Measurements from ENCODE around the gene SAMHD1.

The SAMHD1 gene

GRCh38 chr20:36860811-36861624 is 90.5 kb downstream of the SAMHD1 start:
- TF ChIP-seq, protein P1, sequence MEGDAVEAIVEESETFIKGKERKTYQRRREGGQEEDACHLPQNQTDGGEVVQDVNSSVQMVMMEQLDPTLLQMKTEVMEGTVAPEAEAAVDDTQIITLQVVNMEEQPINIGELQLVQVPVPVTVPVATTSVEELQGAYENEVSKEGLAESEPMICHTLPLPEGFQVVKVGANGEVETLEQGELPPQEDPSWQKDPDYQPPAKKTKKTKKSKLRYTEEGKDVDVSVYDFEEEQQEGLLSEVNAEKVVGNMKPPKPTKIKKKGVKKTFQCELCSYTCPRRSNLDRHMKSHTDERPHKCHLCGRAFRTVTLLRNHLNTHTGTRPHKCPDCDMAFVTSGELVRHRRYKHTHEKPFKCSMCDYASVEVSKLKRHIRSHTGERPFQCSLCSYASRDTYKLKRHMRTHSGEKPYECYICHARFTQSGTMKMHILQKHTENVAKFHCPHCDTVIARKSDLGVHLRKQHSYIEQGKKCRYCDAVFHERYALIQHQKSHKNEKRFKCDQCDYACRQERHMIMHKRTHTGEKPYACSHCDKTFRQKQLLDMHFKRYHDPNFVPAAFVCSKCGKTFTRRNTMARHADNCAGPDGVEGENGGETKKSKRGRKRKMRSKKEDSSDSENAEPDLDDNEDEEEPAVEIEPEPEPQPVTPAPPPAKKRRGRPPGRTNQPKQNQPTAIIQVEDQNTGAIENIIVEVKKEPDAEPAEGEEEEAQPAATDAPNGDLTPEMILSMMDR (IDR thresholded peaks at IDR 0.05; ENCODE audit: borderline replicate concordance, insufficient read depth, low read depth, low read length) = no peak
- H3K4me3 ChIP-seq (ENCODE audit: low read depth, low read length) = no peak overlapping the region

GRCh38 chr20:36860339-36860738 is 91.2 kb downstream of the SAMHD1 start:
- H3K4me3 ChIP-seq (ENCODE audit: low read depth, low read length) = no peak overlapping the region

GRCh38 chr20:36859700-36860330 is 91.7 kb downstream of the SAMHD1 start:
- no peak overlapping the region for H3K4me3 ChIP-seq (ENCODE audit: low read depth, low read length)
- TF ChIP-seq, protein P1 (IDR thresholded peaks at IDR 0.05; ENCODE audit: borderline replicate concordance, insufficient read depth, low read depth, low read length) = no peak

More at GRCh38 chr20:36860339-36860738, 91.2 kb downstream of the SAMHD1 start:
- TF ChIP-seq, protein P1 (IDR thresholded peaks at IDR 0.05; ENCODE audit: borderline replicate concordance, insufficient read depth, low read depth, low read length) = no peak

- TF ChIP-seq, protein P1 (IDR thresholded peaks at IDR 0.05; ENCODE audit: borderline replicate concordance, insufficient read depth, low read depth, low read length) = no peak
- no peak overlapping the region for H3K4me3 ChIP-seq (ENCODE audit: low read depth, low read length)
Measured at GRCh38 chr20:36859282-36859555, 92.3 kb downstream of the SAMHD1 start.

DNA sequence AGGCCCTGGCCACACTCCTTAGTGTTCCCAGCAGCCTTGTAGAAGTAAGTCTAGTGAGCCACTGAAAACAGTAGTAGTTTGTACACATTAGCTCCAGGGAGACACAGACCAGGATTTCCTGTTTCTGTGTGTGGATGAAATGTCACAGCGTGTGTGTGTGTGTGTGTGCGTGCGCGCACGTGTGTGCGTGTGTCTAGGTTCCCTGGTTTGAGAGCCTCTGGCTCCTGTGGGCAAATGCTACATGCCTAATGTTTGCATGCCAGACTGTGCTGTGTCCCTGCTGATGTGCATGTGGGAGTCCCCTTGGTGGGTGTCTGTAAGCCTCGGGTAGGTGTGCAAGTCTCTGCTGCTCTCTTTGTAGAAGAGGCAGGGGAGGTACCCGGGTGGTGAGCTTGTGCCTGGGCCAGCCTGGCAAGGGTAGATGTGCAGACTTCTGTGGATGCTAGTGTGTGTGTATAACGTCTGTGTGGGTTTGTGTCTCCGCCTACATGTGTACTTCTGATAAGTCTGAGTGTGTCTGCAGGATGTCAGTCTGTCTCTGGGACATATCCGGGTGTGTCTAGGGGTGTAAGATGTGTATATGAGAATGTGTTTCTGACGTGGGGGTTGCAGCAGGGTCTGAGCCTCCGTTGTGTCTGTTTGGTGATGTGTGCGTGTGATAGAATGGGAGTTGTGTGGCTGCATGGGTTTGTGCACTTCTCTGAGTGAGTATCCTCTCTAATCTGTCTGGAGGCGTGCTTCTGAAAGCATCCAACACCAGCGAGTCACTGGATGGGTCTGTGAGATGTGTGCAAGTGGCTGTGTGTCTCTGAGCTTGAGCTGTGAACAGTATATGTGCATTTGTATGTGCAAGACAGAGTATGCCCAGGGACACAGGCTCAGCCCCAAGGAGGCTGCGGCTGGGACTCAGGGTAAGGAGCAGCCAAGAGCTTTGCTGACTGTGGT is 94.5 kb downstream of the SAMHD1 start:
- H3K4me3 ChIP-seq (ENCODE audit: low read depth, low read length) = no peak overlapping the region
- TF ChIP-seq, protein P1 (IDR thresholded peaks at IDR 0.05; ENCODE audit: borderline replicate concordance, insufficient read depth, low read depth, low read length) = no peak

GRCh38 chr20:36856195-36856594 is 95.3 kb downstream of the SAMHD1 start:
- H3K4me3 ChIP-seq (ENCODE audit: low read depth, low read length) = no peak overlapping the region
- TF ChIP-seq, protein P1 (IDR thresholded peaks at IDR 0.05; ENCODE audit: borderline replicate concordance, insufficient read depth, low read depth, low read length) = no peak
